GM19025 (cell line): ENCODE data around the gene PINK1.
"Not testable (repeated sequence)": the region's sequence is repeated elsewhere in the genome, so short reads cannot be mapped to it uniquely, and the experiment has no call there.

ENCODE experiments used
- ATAC-seq: cut with Tn5 transposase; IDR thresholded peaks from one replicate; pipeline ENCODE4 v1.9.1; 2021; ENCODE audit warnings: mild to moderate bottlenecking, low read depth, moderate library complexity; ENCODE audit not compliant: unreplicated experiment

PINK1 gene

GRCh38 chr1:20672265-20672632 lies 39.0 kb downstream of the PINK1 start:
- ATAC-seq, result no peak

- not testable (repeated sequence) for ATAC-seq
Measured at GRCh38 chr1:20673626-20674025, 40.4 kb downstream of the PINK1 start.

GRCh38 chr1:20678599-20678998 lies 45.3 kb downstream of the PINK1 start:
- ATAC-seq, result no peak

- ATAC-seq, result no peak
Measured at GRCh38 chr1:20680269-20680668, 47.0 kb downstream of the PINK1 start.

- ATAC-seq, result no peak
Measured at GRCh38 chr1:20681999-20682398, 48.7 kb downstream of the PINK1 start.

- ATAC-seq, result no peak
Measured at GRCh38 chr1:20682571-20683236, 49.4 kb downstream of the PINK1 start.

GRCh38 chr1:20683614-20684013 lies 50.4 kb downstream of the PINK1 start:
- ATAC-seq, result no peak

- ATAC-seq, result no peak
Measured at GRCh38 chr1:20684050-20684620, 50.9 kb downstream of the PINK1 start.

- no peak for ATAC-seq
Measured at GRCh38 chr1:20684651-20685050, 51.4 kb downstream of the PINK1 start.

GRCh38 chr1:20685099-20685662 lies 51.9 kb downstream of the PINK1 start:
- ATAC-seq, result no peak

GRCh38 chr1:20685741-20686140 lies 52.5 kb downstream of the PINK1 start:
- no peak for ATAC-seq

GRCh38 chr1:20686883-20687725 lies 53.8 kb downstream of the PINK1 start:
- no peak for ATAC-seq

- no peak for ATAC-seq
Measured at GRCh38 chr1:20689645-20690056, 56.4 kb downstream of the PINK1 start.

- no peak for ATAC-seq
Measured at GRCh38 chr1:20691872-20692271, 58.6 kb downstream of the PINK1 start.

GRCh38 chr1:20693623-20694022 lies 60.4 kb downstream of the PINK1 start:
- no peak for ATAC-seq

- no peak for ATAC-seq
Measured at GRCh38 chr1:20695515-20695914, 62.3 kb downstream of the PINK1 start.

- ATAC-seq, result no peak
Measured at GRCh38 chr1:20696397-20697333, 63.4 kb downstream of the PINK1 start.

- no peak for ATAC-seq
Measured at GRCh38 chr1:20697563-20697962, 64.3 kb downstream of the PINK1 start.

- no peak for ATAC-seq
Measured at GRCh38 chr1:20698195-20698910, 65.1 kb downstream of the PINK1 start.

GRCh38 chr1:20699558-20699957 lies 66.3 kb downstream of the PINK1 start:
- ATAC-seq, result no peak
